ENCODE measurements around the gene SMYD5. TPM values are rescaled to one million over a fixed set of nuclear protein-coding genes. Genes with fewer than 3 reads are reported as not detected.

SMYD5 gene
- total RNA-seq, 4 donors from 2014 or later, result 13.8 to 32.4 (median 18.7) TPM

DNA sequence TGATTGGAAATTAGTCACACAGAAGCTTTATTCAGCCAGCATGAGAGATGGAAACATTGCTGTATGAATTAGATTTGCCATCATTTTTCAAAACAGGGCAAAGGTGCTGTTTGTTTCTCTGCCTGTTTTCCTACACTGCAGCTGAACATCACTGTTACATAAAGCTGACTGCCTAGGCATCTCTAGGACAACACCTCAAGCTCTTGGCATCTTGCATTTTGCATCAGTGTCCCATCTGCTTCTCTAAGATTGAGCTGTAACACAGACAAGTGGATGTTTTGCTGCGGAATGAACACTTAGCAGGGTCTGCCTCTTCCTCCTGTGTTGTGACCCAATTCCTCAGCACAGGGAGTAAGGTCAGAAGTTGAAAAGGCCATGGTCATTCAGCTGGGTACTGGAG is 24.9 kb downstream of the SMYD5 start:
- H3K27me3 ChIP-seq, result no peaks in the 10 kb centered on the region
- H3K36me3 ChIP-seq, result peaks cover 0 to 46% (median 10%) of the 10 kb centered on the region in 3 donors
- no peak for TF ChIP-seq EP300 (IDR thresholded peaks at IDR 0.05)
- TF ChIP-seq POLR2A (IDR thresholded peaks at IDR 0.05), result no peak
- peaks cover 0 to 50% (median 4%) of the 10 kb centered on the region in 4 donors for H3K4me1 ChIP-seq
- 72 to 79% methylated on average over 1 of the region's 1 CpG for WGBS, 2 donors
- no peak overlapping the region for H3K4me3 ChIP-seq
- no peaks in the 10 kb centered on the region for H3K9me3 ChIP-seq
- no peak for DNase-seq (ENCODE audit: low spot score in 2 of 2)
- no peak overlapping the region for H3K27ac ChIP-seq

DNA sequence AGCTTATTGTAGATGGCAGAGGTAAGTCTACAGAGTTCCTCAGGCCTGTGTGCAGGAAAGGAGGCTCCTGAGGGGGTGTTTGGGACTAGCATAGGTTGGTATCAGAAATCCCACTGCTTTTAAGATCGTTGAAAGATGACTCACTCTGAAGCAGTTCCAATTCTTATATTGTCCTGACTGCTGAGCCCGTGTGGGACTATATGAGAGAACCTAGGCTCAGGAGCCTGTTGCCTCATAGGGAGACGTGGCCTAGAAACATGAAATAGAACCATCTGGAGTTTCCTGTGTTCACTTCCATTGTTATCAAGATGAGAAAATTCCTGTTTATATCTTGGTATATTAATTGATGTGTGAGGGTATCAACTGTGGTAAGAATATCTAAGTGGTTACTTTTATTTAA is 25.7 kb downstream of the SMYD5 start:
- no peaks in the 10 kb centered on the region for H3K9me3 ChIP-seq
- no peaks in the 10 kb centered on the region for H3K27me3 ChIP-seq
- H3K36me3 ChIP-seq, result peaks cover 4 to 54% (median 10%) of the 10 kb centered on the region in 3 donors
- H3K4me3 ChIP-seq, result no peak overlapping the region
- H3K27ac ChIP-seq, result no peak overlapping the region
- H3K4me1 ChIP-seq, result peaks cover 0 to 49% (median 4%) of the 10 kb centered on the region in 4 donors
- no peak for DNase-seq (ENCODE audit: low spot score in 2 of 2)
- TF ChIP-seq, protein P1, sequence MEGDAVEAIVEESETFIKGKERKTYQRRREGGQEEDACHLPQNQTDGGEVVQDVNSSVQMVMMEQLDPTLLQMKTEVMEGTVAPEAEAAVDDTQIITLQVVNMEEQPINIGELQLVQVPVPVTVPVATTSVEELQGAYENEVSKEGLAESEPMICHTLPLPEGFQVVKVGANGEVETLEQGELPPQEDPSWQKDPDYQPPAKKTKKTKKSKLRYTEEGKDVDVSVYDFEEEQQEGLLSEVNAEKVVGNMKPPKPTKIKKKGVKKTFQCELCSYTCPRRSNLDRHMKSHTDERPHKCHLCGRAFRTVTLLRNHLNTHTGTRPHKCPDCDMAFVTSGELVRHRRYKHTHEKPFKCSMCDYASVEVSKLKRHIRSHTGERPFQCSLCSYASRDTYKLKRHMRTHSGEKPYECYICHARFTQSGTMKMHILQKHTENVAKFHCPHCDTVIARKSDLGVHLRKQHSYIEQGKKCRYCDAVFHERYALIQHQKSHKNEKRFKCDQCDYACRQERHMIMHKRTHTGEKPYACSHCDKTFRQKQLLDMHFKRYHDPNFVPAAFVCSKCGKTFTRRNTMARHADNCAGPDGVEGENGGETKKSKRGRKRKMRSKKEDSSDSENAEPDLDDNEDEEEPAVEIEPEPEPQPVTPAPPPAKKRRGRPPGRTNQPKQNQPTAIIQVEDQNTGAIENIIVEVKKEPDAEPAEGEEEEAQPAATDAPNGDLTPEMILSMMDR (IDR thresholded peaks at IDR 0.05), result no peak
- no peak for TF ChIP-seq POLR2A (IDR thresholded peaks at IDR 0.05)
- TF ChIP-seq EP300 (IDR thresholded peaks at IDR 0.05), result no peak
- WGBS, 2 donors, result 55 to 56% methylated on average over 3 of the region's 3 CpGs

DNA sequence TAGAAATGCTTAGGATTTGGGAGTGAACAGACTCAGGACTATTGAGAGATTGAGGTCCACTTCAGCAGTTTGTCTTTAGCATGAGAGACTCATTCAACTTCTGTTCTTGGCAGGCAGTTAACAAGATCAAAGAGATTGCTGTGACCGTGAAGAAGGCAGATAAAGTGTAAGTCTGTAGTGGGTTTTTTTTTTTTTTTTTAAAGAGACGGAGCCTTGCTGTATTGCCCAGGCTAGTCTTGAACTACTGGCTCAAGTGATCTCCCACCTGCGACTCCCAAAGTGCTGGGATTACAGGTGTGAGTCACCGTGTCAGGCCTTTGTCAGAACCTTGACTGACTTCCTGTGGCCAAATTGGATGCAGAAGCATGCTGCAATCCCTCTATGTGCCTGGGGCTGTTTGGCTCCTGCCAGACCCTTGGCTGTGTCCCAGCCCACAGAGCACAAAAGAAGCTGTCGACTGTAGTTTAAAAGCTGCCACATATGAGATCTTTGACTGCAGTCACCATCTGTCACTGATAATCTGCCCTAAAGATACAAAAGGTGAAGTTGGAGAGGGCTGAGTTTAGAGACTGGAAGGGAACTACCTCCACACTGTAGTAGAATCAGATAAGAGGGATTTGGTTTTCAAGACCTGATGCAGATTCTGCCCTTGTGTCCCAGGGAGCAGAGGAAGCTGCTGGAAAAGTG is 30.0 kb downstream of the SMYD5 start:
- WGBS, 2 donors, result 56 to 60% methylated on average over 5 of the region's 5 CpGs
- H3K9me3 ChIP-seq, result no peaks in the 10 kb centered on the region
- H3K27ac ChIP-seq, result no peak overlapping the region
- TF ChIP-seq POLR2A (IDR thresholded peaks at IDR 0.05) (no peak), EP300 (IDR thresholded peaks at IDR 0.05) (no peak)
- TF ChIP-seq, protein P1 (IDR thresholded peaks at IDR 0.05), result no peak
- peaks cover 0 to 9% (median 0%) of the 10 kb centered on the region in 4 donors for H3K4me1 ChIP-seq
- H3K4me3 ChIP-seq, result no peak overlapping the region
- peaks cover 8 to 94% (median 28%) of the 10 kb centered on the region in 3 donors for H3K36me3 ChIP-seq
- H3K27me3 ChIP-seq, result no peaks in the 10 kb centered on the region
- DNase-seq (ENCODE audit: low spot score in 2 of 2), result no peak

DNA sequence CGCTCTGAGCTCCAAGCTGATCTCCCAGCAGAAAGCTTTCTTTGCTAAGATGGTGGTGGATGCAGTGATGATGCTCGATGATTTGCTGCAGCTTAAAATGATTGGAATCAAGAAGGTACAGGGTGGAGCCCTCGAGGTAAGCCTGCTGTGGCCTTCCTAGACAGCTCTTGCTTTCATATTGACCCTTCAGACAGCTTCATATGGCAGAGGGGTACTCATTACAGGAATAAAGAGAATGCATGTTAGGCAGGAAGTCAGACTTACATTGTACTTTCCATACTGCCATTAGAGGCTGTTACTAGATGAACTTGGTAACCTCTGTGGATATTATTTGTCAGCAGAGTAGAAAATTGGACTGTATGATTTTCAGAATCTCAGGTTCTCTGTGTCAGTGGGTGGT is 30.5 kb downstream of the SMYD5 start:
- Histone ChIP-seq H3K27me3 (no peaks in the 10 kb centered on the region), H3K4me3 (no peak overlapping the region), H3K9me3 (no peaks in the 10 kb centered on the region), H3K36me3 (peaks cover 8 to 94% (median 31%) of the 10 kb centered on the region in 3 donors), H3K4me1 (peaks cover 0 to 3% (median 0%) of the 10 kb centered on the region in 4 donors), H3K27ac (no peak overlapping the region)
- DNase-seq (ENCODE audit: low spot score in 2 of 2), result no peak
- WGBS, 2 donors, result 90 to 94% methylated on average over 3 of the region's 3 CpGs
- TF ChIP-seq POLR2A (IDR thresholded peaks at IDR 0.05) (no peak), EP300 (IDR thresholded peaks at IDR 0.05) (no peak)
- TF ChIP-seq, protein P1 (IDR thresholded peaks at IDR 0.05), result no peak

DNA sequence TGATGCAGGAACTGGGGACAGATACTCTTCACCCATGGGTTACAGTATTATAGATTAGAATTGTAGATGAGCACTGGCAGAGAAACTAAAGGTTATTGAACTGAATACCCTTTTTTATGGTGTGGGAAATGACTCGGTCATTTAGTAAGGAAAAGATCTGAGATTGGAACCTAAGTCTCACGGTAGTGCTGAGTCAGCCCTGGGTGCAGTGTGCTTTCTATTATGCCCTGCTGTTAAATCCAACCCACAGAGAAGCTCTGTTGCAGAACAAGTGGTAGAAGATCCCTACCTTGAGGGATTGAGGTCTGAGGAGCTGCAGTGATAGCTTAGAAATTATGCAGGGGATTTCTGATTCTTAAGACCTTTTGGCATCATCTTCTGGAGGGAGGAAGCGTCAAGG is 32.8 kb downstream of the SMYD5 start:
- no peak overlapping the region for H3K4me3 ChIP-seq
- H3K4me1 ChIP-seq, result no peaks in the 10 kb centered on the region
- TF ChIP-seq POLR2A (IDR thresholded peaks at IDR 0.05), result no peak
- no peak for TF ChIP-seq EP300 (IDR thresholded peaks at IDR 0.05)
- TF ChIP-seq, protein P1 (IDR thresholded peaks at IDR 0.05), result no peak
- no peak for DNase-seq (ENCODE audit: low spot score in 2 of 2)
- no peaks in the 10 kb centered on the region for H3K9me3 ChIP-seq
- H3K36me3 ChIP-seq, result peaks cover 11 to 99% (median 45%) of the 10 kb centered on the region in 3 donors
- H3K27ac ChIP-seq, result no peak overlapping the region
- 74 to 78% methylated on average over 3 of the region's 3 CpGs for WGBS, 2 donors
- H3K27me3 ChIP-seq, result no peaks in the 10 kb centered on the region
